Keratinocyte (primary cell): ENCODE measurements around the gene ARHGAP15. TPM values are rescaled to one million over a fixed set of nuclear protein-coding genes. Genes with fewer than 3 reads are reported as not detected.

Experiments
- DNase-seq: peaks from one replicate; pipeline ENCODE4 v3.0.0-alpha.2; 2011; ENCODE audit warnings: low read depth, missing footprints, low spot score
- FAIRE-seq: peaks from 2 replicates; lab custom pipeline; 2011; peaks lifted over from hg19 to GRCh38; lab: Jason Lieb, UNC
- H2AFZ ChIP-seq: 2 replicates; pipeline ENCODE4 v1.6.0; 2012; ENCODE audit warnings: low read length, control low read depth, inconsistent platforms; ENCODE audit not compliant: control insufficient read depth
- H3K27ac ChIP-seq: 2 replicates; pipeline ENCODE4 v1.5.1; 2011; ENCODE audit warnings: low read length; ENCODE audit not compliant: control insufficient read depth, insufficient read depth
- H3K27me3 ChIP-seq: 3 replicates; pipeline ENCODE4 v1.6.0; 2011; ENCODE audit warnings: low read length; ENCODE audit not compliant: control insufficient read depth, insufficient read depth; ENCODE audit errors: extremely low read depth
- H3K36me3 ChIP-seq, 2 experiments: 2 replicates in 1 of 2; 3 replicates in 1 of 2; pipeline ENCODE4 v1.5.1; 2011; ENCODE audit warnings: low read length in 2 of 2, mild to moderate bottlenecking in 1 of 2; ENCODE audit not compliant: control insufficient read depth in 2 of 2, insufficient read depth in 2 of 2; ENCODE audit errors: extremely low read depth in 1 of 2
- H3K4me1 ChIP-seq: 3 replicates; pipeline ENCODE4 v1.5.1; 2011; ENCODE audit warnings: low read length; ENCODE audit not compliant: control insufficient read depth, insufficient read depth; ENCODE audit errors: extremely low read depth
- H3K4me2 ChIP-seq: 3 replicates; pipeline ENCODE4 v1.6.0; 2011; ENCODE audit warnings: low read depth, low read length; ENCODE audit not compliant: control insufficient read depth, insufficient read depth; ENCODE audit errors: extremely low read depth
- H3K4me3 ChIP-seq, 3 experiments: fragments of 200-600 bp in 1 of 3; sonication (generic) in 1 of 3; 2 replicates in 2 of 3; 3 replicates in 1 of 3; pipeline ENCODE4 v1.5.1; 2011 to 2016; ENCODE audit warnings: low read length in 3 of 3, mild to moderate bottlenecking in 3 of 3, control low read depth in 2 of 3, inconsistent platforms in 1 of 3, low read depth in 1 of 3, mixed read lengths in 1 of 3, mixed run types in 1 of 3, moderate library complexity in 1 of 3; ENCODE audit not compliant: control insufficient read depth in 2 of 3, insufficient read depth in 2 of 3; ENCODE audit errors: extremely low read depth in 1 of 3
- H3K79me2 ChIP-seq: 2 replicates; pipeline ENCODE4 v1.6.0; 2012; ENCODE audit warnings: low read length; ENCODE audit not compliant: control insufficient read depth, insufficient read depth
- H3K9ac ChIP-seq: 3 replicates; pipeline ENCODE4 v1.6.0; 2011; ENCODE audit warnings: low read length; ENCODE audit not compliant: control insufficient read depth, insufficient read depth; ENCODE audit errors: extremely low read depth
- H3K9me1 ChIP-seq: 3 replicates; pipeline ENCODE4 v1.6.0; 2011; ENCODE audit warnings: low read length; ENCODE audit not compliant: control insufficient read depth, insufficient read depth; ENCODE audit errors: extremely low read depth
- H3K9me3 ChIP-seq: 2 replicates; pipeline ENCODE4 v1.5.1; 2012; ENCODE audit warnings: low read depth, low read length; ENCODE audit not compliant: control insufficient read depth
- H4K20me1 ChIP-seq: 3 replicates; pipeline ENCODE4 v1.6.0; 2011; ENCODE audit warnings: low read length; ENCODE audit not compliant: control insufficient read depth, insufficient read depth; ENCODE audit errors: extremely low read depth
- EZH2 ChIP-seq: IDR thresholded peaks from one replicate; pipeline ENCODE4 v1.6.1; 2012; ENCODE audit warnings: inconsistent platforms, mild to moderate bottlenecking, low read length, moderate library complexity
- dilution Hi-C: fragments of 300-500 bp; cut with MboI; formaldehyde crosslinking; loops from one replicate; pipeline ENCODE4 v1.7.0; 2020; ENCODE audit warnings: low sequenced_read_pairs; ENCODE audit not compliant: extremely low pct_ligation_motif_present
- polyA plus RNA-seq, 5 experiments: library from polyadenylated mRNA; depleted of rRNA in 3 of 5; stranded (reverse) in 3 of 5; stranded (forward) in 1 of 5; unstranded in 1 of 5; fragments of >200 nt; gene quantifications; 1 replicate in 1 of 5; 2 replicates in 3 of 5; 3 replicates in 1 of 5; pipeline versions ENCODE4 v1.2.1 to v1.2.3, GENCODE V29; 2011 to 2012; ENCODE audit warnings: missing spikeins in 2 of 5, low read depth in 1 of 5, low replicate concordance in 1 of 5
- TF ChIP-seq, protein P1 (sequence below), 3 experiments: IDR thresholded peaks in 1 of 3; conservative IDR thresholded peaks in 1 of 3; optimal IDR thresholded peaks in 1 of 3; 2 replicates in 2 of 3; 3 replicates in 1 of 3; pipeline versions ENCODE3 to v1.5.1; 2011; ENCODE audit warnings: low read length in 3 of 3, mild to moderate bottlenecking in 3 of 3, moderate library complexity in 2 of 3, control low read depth in 1 of 3, inconsistent platforms in 1 of 3; ENCODE audit not compliant: insufficient read depth in 2 of 3; ENCODE audit errors: extremely low read depth in 1 of 3

The ARHGAP15 gene
- polyA plus RNA-seq, 1 donor (not counting 4 experiments of a cell fraction or from before 2014, with no cell fraction given) = not detected

- H3K27me3 ChIP-seq = no peaks in the 10 kb centered on the region
- H3K79me2 ChIP-seq = no peaks in the 10 kb centered on the region
- no peak for TF ChIP-seq EZH2
- TF ChIP-seq, protein P1, sequence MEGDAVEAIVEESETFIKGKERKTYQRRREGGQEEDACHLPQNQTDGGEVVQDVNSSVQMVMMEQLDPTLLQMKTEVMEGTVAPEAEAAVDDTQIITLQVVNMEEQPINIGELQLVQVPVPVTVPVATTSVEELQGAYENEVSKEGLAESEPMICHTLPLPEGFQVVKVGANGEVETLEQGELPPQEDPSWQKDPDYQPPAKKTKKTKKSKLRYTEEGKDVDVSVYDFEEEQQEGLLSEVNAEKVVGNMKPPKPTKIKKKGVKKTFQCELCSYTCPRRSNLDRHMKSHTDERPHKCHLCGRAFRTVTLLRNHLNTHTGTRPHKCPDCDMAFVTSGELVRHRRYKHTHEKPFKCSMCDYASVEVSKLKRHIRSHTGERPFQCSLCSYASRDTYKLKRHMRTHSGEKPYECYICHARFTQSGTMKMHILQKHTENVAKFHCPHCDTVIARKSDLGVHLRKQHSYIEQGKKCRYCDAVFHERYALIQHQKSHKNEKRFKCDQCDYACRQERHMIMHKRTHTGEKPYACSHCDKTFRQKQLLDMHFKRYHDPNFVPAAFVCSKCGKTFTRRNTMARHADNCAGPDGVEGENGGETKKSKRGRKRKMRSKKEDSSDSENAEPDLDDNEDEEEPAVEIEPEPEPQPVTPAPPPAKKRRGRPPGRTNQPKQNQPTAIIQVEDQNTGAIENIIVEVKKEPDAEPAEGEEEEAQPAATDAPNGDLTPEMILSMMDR (optimal IDR thresholded peaks at IDR 0.05 in 1 of 3, IDR thresholded peaks at IDR 0.05 in 1 of 3, conservative IDR thresholded peaks at IDR 0.05 in 1 of 3; ENCODE audit: extremely low read depth in 1 of 3, insufficient read depth in 2 of 3, low read length in 3 of 3) = no peak
- H3K4me2 ChIP-seq = no peak overlapping the region
- H3K4me1 ChIP-seq = no peaks in the 10 kb centered on the region
- no peaks in the 10 kb centered on the region for H3K36me3 ChIP-seq
- no peak overlapping the region for H2AFZ ChIP-seq
- dilution Hi-C loops = no loop called here
- no peak overlapping the region for H3K27ac ChIP-seq
- DNase-seq (no peak), FAIRE-seq (no peak)
- no peaks in the 10 kb centered on the region for H4K20me1 ChIP-seq
- H3K9me3 ChIP-seq = no peaks in the 10 kb centered on the region
- H3K9me1 ChIP-seq = no peaks in the 10 kb centered on the region
- no peak overlapping the region for H3K4me3 ChIP-seq
- no peak overlapping the region for H3K9ac ChIP-seq
These were observed 397.3 kb downstream of the ARHGAP15 start for GRCh38 chr2:143526498-143526897.

DNA sequence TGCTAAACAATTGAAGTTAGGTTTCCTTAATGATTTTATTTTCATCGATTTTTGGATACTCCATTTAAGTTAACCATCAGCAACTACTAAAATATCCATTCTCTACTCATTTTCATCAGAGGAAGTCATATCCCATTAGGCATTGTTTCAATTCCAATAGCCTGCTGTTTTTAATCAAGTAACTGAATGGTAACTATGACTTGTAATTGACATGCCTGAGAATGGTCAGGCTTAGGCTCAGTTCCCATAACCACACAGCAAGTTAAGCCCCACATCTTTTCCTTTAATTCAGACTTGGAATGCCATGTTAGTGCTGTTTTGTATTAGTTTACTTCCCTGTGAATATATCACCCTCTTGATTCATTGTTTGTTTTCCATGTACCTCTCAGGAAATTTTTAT lies 398.8 kb downstream of the ARHGAP15 start:
- H3K4me2 ChIP-seq = no peak overlapping the region
- dilution Hi-C loops = no loop called here
- no peak for DNase-seq
- no peak for FAIRE-seq
- H4K20me1 ChIP-seq = no peaks in the 10 kb centered on the region
- H3K79me2 ChIP-seq = no peaks in the 10 kb centered on the region
- no peaks in the 10 kb centered on the region for H3K36me3 ChIP-seq
- H3K9me1 ChIP-seq = no peaks in the 10 kb centered on the region
- no peak overlapping the region for H3K4me3 ChIP-seq
- no peak overlapping the region for H3K9ac ChIP-seq
- no peaks in the 10 kb centered on the region for H3K4me1 ChIP-seq
- no peak overlapping the region for H3K27ac ChIP-seq
- H3K9me3 ChIP-seq = no peaks in the 10 kb centered on the region
- no peaks in the 10 kb centered on the region for H3K27me3 ChIP-seq
- no peak for TF ChIP-seq EZH2
- TF ChIP-seq, protein P1 (optimal IDR thresholded peaks at IDR 0.05 in 1 of 3, IDR thresholded peaks at IDR 0.05 in 1 of 3, conservative IDR thresholded peaks at IDR 0.05 in 1 of 3; ENCODE audit: extremely low read depth in 1 of 3, insufficient read depth in 2 of 3, low read length in 3 of 3) = no peak
- no peak overlapping the region for H2AFZ ChIP-seq
